AG09319 (cell line): ENCODE measurements around the gene CA10.

Experiments
- DNase-seq: peaks from one replicate; pipeline ENCODE4 v3.0.0-alpha.2; 2010; ENCODE audit warnings: low read depth; ENCODE audit errors: extremely low read depth
- CTCF ChIP-seq: IDR thresholded peaks from 2 replicates; pipeline ENCODE4 v1.5.1; 2011; ENCODE audit warnings: low read depth, mild to moderate bottlenecking, inconsistent platforms, low read length, moderate library complexity

The CA10 gene

DNA sequence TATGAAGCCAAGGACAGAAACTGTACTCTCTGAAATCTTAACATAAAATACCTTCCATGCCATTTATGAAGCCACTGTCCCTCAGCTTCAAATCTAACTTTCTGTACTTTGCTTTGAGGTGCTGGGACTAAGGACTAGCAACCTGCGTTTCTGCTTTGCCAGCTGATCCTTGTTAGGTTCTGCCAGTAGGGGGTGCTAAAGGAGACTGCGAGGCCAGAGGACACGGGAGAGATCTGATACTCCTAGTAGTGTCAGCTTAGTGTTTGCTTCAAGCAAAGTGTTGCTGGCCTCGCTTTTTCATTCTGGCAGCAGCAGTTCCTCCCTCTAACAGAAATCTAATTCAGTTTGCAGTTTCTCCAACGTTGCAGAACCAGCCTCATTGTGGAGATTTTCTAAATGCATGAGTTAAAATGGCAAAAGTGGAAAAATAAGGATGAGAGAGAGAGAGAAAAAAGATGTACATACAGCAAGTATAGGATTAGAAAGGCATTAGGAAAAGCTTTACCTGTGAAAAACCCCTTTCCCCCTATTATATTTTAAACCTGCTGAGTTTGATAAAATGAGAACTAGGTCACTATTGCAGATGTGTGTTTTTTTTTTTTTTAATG is 297.5 kb downstream of the CA10 start:
- DNase-seq: no peak

GRCh38 chr17:51857052-51857597 is 301.4 kb downstream of the CA10 start:
- no peak for TF ChIP-seq CTCF
- DNase-seq: no peak

More for the DNA sequence above, 297.5 kb downstream of the CA10 start:
- no peak; the same call in 1 of the 2 replicates for TF ChIP-seq CTCF

GRCh38 chr17:51855806-51856205 is 302.7 kb downstream of the CA10 start:
- no peak for DNase-seq
- TF ChIP-seq CTCF: no peak

DNA sequence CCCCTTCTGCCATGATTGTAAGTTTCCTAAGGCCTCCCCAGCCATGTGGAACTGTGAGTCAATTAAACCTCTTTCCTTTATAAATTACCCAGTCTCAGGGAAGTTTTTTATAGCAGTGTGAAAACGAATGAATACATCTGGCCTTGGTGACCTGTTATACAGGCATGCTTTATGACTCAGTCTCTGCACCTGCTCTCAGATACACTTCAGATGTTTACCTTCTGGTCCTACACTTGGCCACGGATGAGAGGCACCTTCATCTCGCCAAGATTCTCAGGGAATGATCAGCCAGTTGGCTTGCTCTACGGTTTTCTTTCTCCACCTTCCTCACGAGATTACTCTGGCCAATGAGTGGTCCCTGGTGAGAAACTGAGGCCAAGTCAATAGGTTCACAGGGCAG is 304.7 kb downstream of the CA10 start:
- no peak for TF ChIP-seq CTCF
- no peak for DNase-seq

DNA sequence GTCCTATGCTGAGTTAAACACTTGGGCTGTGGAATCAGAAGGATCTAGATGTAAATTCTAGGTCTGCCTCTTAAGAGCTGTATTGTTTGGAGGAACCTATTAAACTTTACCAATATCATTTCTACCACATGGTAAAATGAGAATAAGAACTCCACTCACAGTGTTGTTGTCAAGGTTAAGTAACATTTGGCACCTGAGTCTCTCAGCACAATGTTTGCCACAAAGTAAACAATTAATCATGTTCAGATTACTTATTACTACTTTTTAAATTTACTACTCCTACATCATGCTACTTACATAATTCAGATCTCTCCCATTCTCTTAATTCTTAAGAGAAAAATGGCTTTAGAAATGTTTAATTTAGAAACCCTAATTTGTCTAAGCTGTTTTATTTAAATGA is 305.9 kb downstream of the CA10 start:
- TF ChIP-seq CTCF: no peak

GRCh38 chr17:51850201-51850600 is 308.3 kb downstream of the CA10 start:
- DNase-seq: no peak
- TF ChIP-seq CTCF: no peak

More for the DNA sequence above, 305.9 kb downstream of the CA10 start:
- no peak for DNase-seq

- no peak for TF ChIP-seq CTCF
- no peak for DNase-seq
Observed at GRCh38 chr17:51848451-51848850, 310.1 kb downstream of the CA10 start.
